K562 (cell line): Measurements from ENCODE around the gene OR2M7. TPM values are rescaled to one million over a fixed set of nuclear protein-coding genes. Genes with fewer than 3 reads are reported as not detected.

Source experiments
- ATAC-seq: fragments of 200-7000 bp; cut with Tn5 transposase; 3 replicates; pipeline ENCODE4 v1.9.1; 2020; ENCODE audit warnings: moderate library complexity
- BruUV-seq: library from RNA; stranded (reverse); fragments of 400-500 nt; replicated peaks from 2 replicates; lab custom pipeline; 2021; lab: Mats Ljungman, UMichigan
- CTCF ChIA-PET: fragments of 300-600 bp; formaldehyde crosslinking; extraction: SDS; loops from one replicate; lab custom pipeline; 2021; ENCODE audit warnings: low intra/inter-chr PET ratio; lab: Yijun Ruan, JAX
- POLR2A ChIA-PET: fragments of 300-600, 350-650 bp; sonication (Branson Sonifier 250); formaldehyde crosslinking; extraction: SDS; loops from one replicate; lab custom pipeline; 2021; ENCODE audit warnings: antibody characterized with exemption, inconsistent platforms; lab: Yijun Ruan, JAX
- DNase-seq, 4 experiments: peaks; one replicate each; pipeline versions ENCODE4 v3.0.0 to v3.0.0-alpha.2; 2011 to 2018; ENCODE audit warnings: low spot score in 3 of 4, mixed read lengths in 3 of 4; ENCODE audit errors: extremely low read depth in 1 of 4
- FAIRE-seq: peaks from 2 replicates; lab custom pipeline; 2011; peaks lifted over from hg19 to GRCh38; lab: Jason Lieb, UNC
- H2AFZ ChIP-seq: 2 replicates; pipeline ENCODE4 v1.6.0; 2011; ENCODE audit warnings: low read depth, low read length, control low read depth, inconsistent platforms
- H3K27ac ChIP-seq: fragments of 200-600 bp; 3 replicates; pipeline ENCODE4 v1.8.0; 2011; ENCODE audit warnings: low read depth, mild to moderate bottlenecking, control low read depth, inconsistent platforms, low read length, moderate library complexity, mixed read lengths; ENCODE audit errors: extremely low read depth
- H3K27me3 ChIP-seq, 2 experiments: fragments of 300-600 bp in 1 of 2; 2 replicates in 1 of 2; 3 replicates in 1 of 2; pipeline versions ENCODE4 v1.6.0 to v1.8.0; 2011; ENCODE audit warnings: inconsistent platforms in 2 of 2, low read length in 2 of 2, mild to moderate bottlenecking in 1 of 2, mixed read lengths in 1 of 2, moderate library complexity in 1 of 2; ENCODE audit not compliant: control insufficient read depth in 2 of 2, insufficient read depth in 2 of 2
- H3K36me3 ChIP-seq: fragments of 300-600 bp; 3 replicates; pipeline ENCODE4 v1.8.0; 2011; ENCODE audit warnings: mild to moderate bottlenecking, low read length, inconsistent platforms; ENCODE audit not compliant: control insufficient read depth, insufficient read depth
- H3K4me1 ChIP-seq, 2 experiments: fragments of 200-600 bp in 1 of 2; replicated peaks in 1 of 2; 2 replicates in 1 of 2; 3 replicates in 1 of 2; pipeline versions ENCODE4 v1.5.1 to v1.8.0; 2011; ENCODE audit warnings: inconsistent platforms in 2 of 2, low read length in 2 of 2, mild to moderate bottlenecking in 1 of 2, mixed read lengths in 1 of 2, moderate library complexity in 1 of 2; ENCODE audit not compliant: control insufficient read depth in 2 of 2, insufficient read depth in 2 of 2
- H3K4me2 ChIP-seq: 2 replicates; pipeline ENCODE4 v1.6.1; 2011; ENCODE audit warnings: low read length, control low read depth, inconsistent platforms, mixed read lengths; ENCODE audit not compliant: insufficient read depth
- H3K4me3 ChIP-seq: fragments of 200-600 bp; sonication (generic), shearing (Covaris generic); 2 replicates; pipeline ENCODE4 v1.5.1; 2016; ENCODE audit warnings: control low read depth, inconsistent platforms
- H3K79me2 ChIP-seq: fragments of 200-600 bp; 3 replicates; pipeline ENCODE4 v1.8.0; 2011; ENCODE audit warnings: low read length, inconsistent platforms; ENCODE audit not compliant: control insufficient read depth, insufficient read depth
- H3K9ac ChIP-seq, 2 experiments: 2 replicates each; pipeline versions ENCODE4 v1.6.0 to v1.6.1; 2011; ENCODE audit warnings: low read depth in 2 of 2, low read length in 2 of 2, control low read depth in 1 of 2, inconsistent platforms in 1 of 2, mild to moderate bottlenecking in 1 of 2, mixed read lengths in 1 of 2; ENCODE audit not compliant: insufficient read depth in 1 of 2
- H3K9me1 ChIP-seq: one replicate; pipeline ENCODE4 v1.6.0; 2011; ENCODE audit warnings: inconsistent platforms, mild to moderate bottlenecking, low read length, moderate library complexity; ENCODE audit not compliant: control insufficient read depth, insufficient read depth
- H3K9me3 ChIP-seq: replicated peaks from 2 replicates; pipeline ENCODE4 v1.5.1; 2011; ENCODE audit warnings: low read depth, low read length, inconsistent platforms; ENCODE audit not compliant: control insufficient read depth, insufficient read depth
- H4K20me1 ChIP-seq: replicated peaks from 2 replicates; pipeline ENCODE4 v1.6.1; 2011; ENCODE audit warnings: low read length, inconsistent platforms, mixed read lengths; ENCODE audit not compliant: control insufficient read depth, insufficient read depth
- ATF4 ChIP-seq: fragments of 450-650 bp; formaldehyde crosslinking; IDR thresholded peaks from 2 replicates; pipeline ENCODE4 v1.4.0; 2022; ENCODE audit warnings: mild to moderate bottlenecking, moderate library complexity
- BMI1 ChIP-seq: fragments of 150-350 bp; IDR thresholded peaks from 2 replicates; pipeline ENCODE4 v1.6.1; 2014; ENCODE audit warnings: low read length
- HMGXB4 ChIP-seq: sonication (generic); formaldehyde crosslinking; IDR thresholded peaks from 2 replicates; pipeline ENCODE4 v1.8.1; 2023; ENCODE audit warnings: mild to moderate bottlenecking, missing genetic modification reagents
- SMARCA5 ChIP-seq: fragments of 450-650 bp; IDR thresholded peaks from 2 replicates; pipeline ENCODE4 v1.6.1; 2016
- ZBTB40 ChIP-seq, 2 experiments: fragments of 450-650 bp in 1 of 2; sonication (generic) in 1 of 2; formaldehyde crosslinking in 1 of 2; IDR thresholded peaks; 2 replicates each; pipeline versions ENCODE4 v1.7.1 to v1.9.0; 2016 to 2022; ENCODE audit warnings: inconsistent platforms in 1 of 2, mild to moderate bottlenecking in 1 of 2, missing genetic modification reagents in 1 of 2
- ZNF12 ChIP-seq: sonication (generic); formaldehyde crosslinking; IDR thresholded peaks from 2 replicates; pipeline ENCODE4 v1.4.0; 2020; ENCODE audit warnings: mild to moderate bottlenecking, missing genetic modification reagents
- ZNF277 ChIP-seq: fragments of 250-450 bp; sonication (Bioruptor Pico); IDR thresholded peaks from 2 replicates; pipeline ENCODE4 v1.8.0; 2022; ENCODE audit warnings: inconsistent platforms, mild to moderate bottlenecking, moderate library complexity, borderline replicate concordance
- WGBS: fragments of 100-300 bp; shearing (Covaris generic); methylation state at CpG from one replicate; pipeline ENCODE4 v1.1.6; 2016; ENCODE audit warnings: low coverage, mixed read lengths; ENCODE audit not compliant: insufficient coverage; ENCODE audit errors: missing lambda C conversion rate; 5-methylcytosine and 5-hydroxymethylcytosine counted together
- in situ Hi-C: fragments of 300-500 bp; cut with MboI; formaldehyde crosslinking; loops from 4 replicates; pipeline ENCODE4 v1.15.0; 2018; ENCODE audit warnings: inconsistent platforms, mixed read lengths
- intact Hi-C: fragments of 100-400 bp; cut with micrococcal nuclease; formaldehyde crosslinking; loops from 2 replicates; pipeline ENCODE4 v1.14.2; 2022
- polyA plus RNA-seq, 8 experiments: library from polyadenylated mRNA; depleted of rRNA in 4 of 8; stranded (reverse) in 5 of 8; unstranded in 3 of 8; fragments of >200 nt; fragmentation: Nextera tagmentation in 2 of 8; fragmentation: Illumina TruSeq in 1 of 8; extraction: Ambion mirVana in 2 of 8; extraction: Trizol in 1 of 8; gene quantifications; 2 replicates each; pipeline versions ENCODE4 v1.2.1 to v1.2.3, GENCODE V29; 2011 to 2014; ENCODE audit warnings: inconsistent platforms in 1 of 8, missing spikeins in 1 of 8
- total RNA-seq, 7 experiments: library from RNA; depleted of rRNA in 6 of 7; stranded (reverse); fragments of >200 nt in 6 of 7; fragmentation: Illumina TruSeq in 2 of 7; extraction: Trizol in 2 of 7; gene quantifications; 2 replicates each; pipeline versions ENCODE4 v1.2.1 to v1.2.3, GENCODE V29; 2011 to 2021; ENCODE audit warnings: low replicate concordance in 1 of 7

The OR2M7 gene
- total and polyA plus RNA-seq, 9 of the 15 experiments (the other 6 are each of a cell fraction or from before 2014, with no cell fraction given), result not detected

- H3K27me3 ChIP-seq, result no peaks in the 10 kb centered on the region
- FAIRE-seq, result no peak
- WGBS, result 0% methylated on average over 1 of the region's 1 CpG
- no peaks in the 10 kb centered on the region for H3K4me1 ChIP-seq
- ATAC-seq, result no peak
- H3K79me2 ChIP-seq, result no peaks in the 10 kb centered on the region
- no peak within 1 kb of the TSS for H3K27ac ChIP-seq
- no TSS peak for BruUV-seq
- in situ Hi-C loops (no loop called here), intact Hi-C loops (no loop called here)
- no peak within 1 kb of the TSS for H3K9ac ChIP-seq
- no peak for DNase-seq
- no peaks in the 10 kb centered on the region for H3K9me1 ChIP-seq
- H4K20me1 ChIP-seq, result no peaks in the 10 kb centered on the region
- POLR2A ChIA-PET, result no interaction called here
- TF ChIP-seq ZNF12 (CRISPR knock-in tag) (no peak), SMARCA5 (no peak), ATF4 (CRISPR knock-in tag) (no peak), BMI1 (no peak), ZBTB40 (IDR thresholded peaks at IDR 0.05) (no peak), ZBTB40 (CRISPR knock-in tag; IDR thresholded peaks at IDR 0.05) (no peak), ZNF277 (CRISPR knock-in tag) (no peak), HMGXB4 (no peak)
- H3K36me3 ChIP-seq, result no peaks in the 10 kb centered on the region
- H3K9me3 ChIP-seq, result peaks cover 1% of the 10 kb centered on the region; the same call in 1 of the 2 replicates
- no peak within 1 kb of the TSS for H3K4me2 ChIP-seq
- CTCF ChIA-PET, result no interaction called here
- no peak within 1 kb of the TSS for H2AFZ ChIP-seq
- H3K4me3 ChIP-seq, result no peak within 1 kb of the TSS
Measured at GRCh38 chr1:248303324-248303723, 21.0 kb downstream of the OR2M7 start, which contains the start of gene OR2T12. TSS of gene OR2T12 (minus strand) at chr1:248303424. CDS start at chr1:248295578, 7,846 bp downstream.
